Measurements from ENCODE around the gene SNIP1. TPM values are rescaled to one million over a fixed set of nuclear protein-coding genes. Genes with fewer than 3 reads are reported as not detected.
"Not testable (repeated sequence)": the region's sequence is repeated elsewhere in the genome, so short reads cannot be mapped to it uniquely, and the experiment has no call there.

SNIP1 gene
- total RNA-seq, 1 experiment from 2014 or later, result 8.6 TPM

GRCh38 chr1:37514350-37515184 is 39.5 kb downstream of the SNIP1 start, which contains the start of gene MEAF6:
Gene MEAF6 (minus strand): TSS chr1:37514766. CDS start chr1:37514746, 20 bp downstream.
- 0 out of 2 replicates have a peak within 1 kb of the TSS, but pooled peaks have one; percentile 37 for H3K27ac ChIP-seq (ENCODE audit: low read length)
- H3K4me3 ChIP-seq (ENCODE audit: low read length), result peak within 1 kb of the TSS; percentile 93
- peak within 1 kb of the TSS; percentile 91 for H3K4me2 ChIP-seq (ENCODE audit: low read depth, low read length, poor library complexity, severe bottlenecking)
- H3K9me2 ChIP-seq (replicated peaks; ENCODE audit: insufficient read depth, low read length), result no peaks in the 10 kb centered on the region
- H3K9me3 ChIP-seq (ENCODE audit: low read length), result no peaks in the 10 kb centered on the region
- H3K4me1 ChIP-seq (ENCODE audit: low read length), result peaks cover 17% of the 10 kb centered on the region
- peaks cover 34% of the 10 kb centered on the region for H3K79me2 ChIP-seq (ENCODE audit: low read length)
- peaks cover 12% of the 10 kb centered on the region; the same call in 1 of the 2 replicates for H3K36me3 ChIP-seq (ENCODE audit: insufficient read depth, low read length)
- DNase-seq, result peak; percentile 94
- H3K9ac ChIP-seq (ENCODE audit: low read length), result peak within 1 kb of the TSS; percentile 99
- peaks cover 6% of the 10 kb centered on the region; the same call in 1 of the 2 replicates for H4K20me1 ChIP-seq (ENCODE audit: insufficient read depth, low read depth, low read length)
- H2AFZ ChIP-seq (ENCODE audit: low read length), result peak within 1 kb of the TSS; percentile 97
- no peaks in the 10 kb centered on the region for H3K27me3 ChIP-seq (ENCODE audit: low read length)

- Histone ChIP-seq H2AFZ (ENCODE audit: low read length) (0 out of 2 replicates have a peak overlapping the region, but pooled peaks have one; percentile 90), H3K36me3 (ENCODE audit: insufficient read depth, low read length) (peaks cover 19% of the 10 kb centered on the region; the same call in 1 of the 2 replicates), H3K27me3 (ENCODE audit: low read length) (no peaks in the 10 kb centered on the region), H4K20me1 (ENCODE audit: insufficient read depth, low read depth, low read length) (peaks cover 6% of the 10 kb centered on the region; the same call in 1 of the 2 replicates), H3K27ac (ENCODE audit: low read length) (0 out of 2 replicates have a peak overlapping the region, but pooled peaks have one; percentile 37), H3K4me2 (ENCODE audit: low read depth, low read length, poor library complexity, severe bottlenecking) (peak overlapping the region; percentile 91), H3K9me3 (ENCODE audit: low read length) (no peaks in the 10 kb centered on the region), H3K4me1 (ENCODE audit: low read length) (peaks cover 19% of the 10 kb centered on the region), H3K9ac (ENCODE audit: low read length) (peak overlapping the region; percentile 99), H3K4me3 (ENCODE audit: low read length) (peak overlapping the region; percentile 93), H3K9me2 (replicated peaks; ENCODE audit: insufficient read depth, low read length) (no peaks in the 10 kb centered on the region), H3K79me2 (ENCODE audit: low read length) (peaks cover 36% of the 10 kb centered on the region)
- peak; percentile 77 for DNase-seq
Measured at GRCh38 chr1:37513795-37514349, 40.2 kb downstream of the SNIP1 start.

DNA sequence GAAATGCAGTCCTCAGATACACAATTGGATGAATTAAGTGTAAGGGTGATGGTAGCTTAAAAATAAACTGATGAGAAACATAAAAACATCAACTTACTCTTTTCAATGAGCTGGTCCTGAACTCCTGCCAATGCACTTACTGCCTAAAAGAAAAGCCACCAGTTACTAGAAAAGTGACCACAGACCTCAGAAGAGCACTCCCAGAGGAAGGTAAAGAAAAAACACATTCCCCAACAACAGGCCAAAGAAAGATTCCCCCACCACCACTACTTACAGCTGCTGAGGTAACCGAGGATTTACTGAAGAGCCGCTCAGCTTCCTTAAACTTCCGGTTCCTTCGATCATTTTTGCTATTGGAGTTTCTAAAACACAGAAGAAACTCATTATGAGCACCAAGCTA is 44.9 kb downstream of the SNIP1 start:
- DNase-seq, result no peak
- peaks cover 6% of the 10 kb centered on the region; the same call in 1 of the 2 replicates for H4K20me1 ChIP-seq (ENCODE audit: insufficient read depth, low read depth, low read length)
- H3K4me3 ChIP-seq (ENCODE audit: low read length), result no peak overlapping the region
- no peak overlapping the region for H2AFZ ChIP-seq (ENCODE audit: low read length)
- peaks cover 26% of the 10 kb centered on the region for H3K4me1 ChIP-seq (ENCODE audit: low read length)
- no peaks in the 10 kb centered on the region for H3K9me3 ChIP-seq (ENCODE audit: low read length)
- H3K36me3 ChIP-seq (ENCODE audit: insufficient read depth, low read length), result peaks cover 36% of the 10 kb centered on the region
- H3K9ac ChIP-seq (ENCODE audit: low read length), result no peak overlapping the region
- H3K9me2 ChIP-seq (replicated peaks; ENCODE audit: insufficient read depth, low read length), result no peaks in the 10 kb centered on the region
- peaks cover 54% of the 10 kb centered on the region for H3K79me2 ChIP-seq (ENCODE audit: low read length)
- no peak overlapping the region for H3K4me2 ChIP-seq (ENCODE audit: low read depth, low read length, poor library complexity, severe bottlenecking)
- H3K27me3 ChIP-seq (ENCODE audit: low read length), result no peaks in the 10 kb centered on the region
- H3K27ac ChIP-seq (ENCODE audit: low read length), result no peak overlapping the region

DNA sequence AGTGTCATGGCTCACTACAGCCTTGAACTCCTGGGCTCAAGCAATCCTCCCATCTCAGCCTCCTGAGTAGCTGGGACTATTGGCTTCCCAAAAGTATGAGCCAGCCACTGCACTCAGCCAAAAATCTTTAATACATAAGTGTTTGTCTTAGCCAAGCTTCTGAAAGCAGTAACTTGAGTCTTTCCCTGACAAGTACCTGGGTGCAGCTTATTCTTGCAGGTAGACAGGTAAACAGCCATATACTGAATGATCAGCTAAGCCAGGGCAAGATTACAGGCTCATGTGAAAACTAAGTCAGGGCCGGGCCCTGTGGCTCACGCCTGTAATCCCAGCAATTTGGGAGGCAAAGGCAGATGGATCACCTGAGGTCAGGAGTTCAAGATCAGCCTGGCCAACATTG is 47.4 kb downstream of the SNIP1 start:
- Histone ChIP-seq H3K27me3 (ENCODE audit: low read length) (no peaks in the 10 kb centered on the region), H3K36me3 (ENCODE audit: insufficient read depth, low read length) (peaks cover 36% of the 10 kb centered on the region), H3K79me2 (ENCODE audit: low read length) (peaks cover 39% of the 10 kb centered on the region)

GRCh38 chr1:37502791-37503190 is 51.3 kb downstream of the SNIP1 start:
- not testable (repeated sequence) for H3K9ac ChIP-seq (ENCODE audit: low read length); H3K27ac ChIP-seq (ENCODE audit: low read length); H4K20me1 ChIP-seq (ENCODE audit: insufficient read depth, low read depth, low read length); H2AFZ ChIP-seq (ENCODE audit: low read length); H3K4me2 ChIP-seq (ENCODE audit: low read depth, low read length, poor library complexity, severe bottlenecking); H3K4me1 ChIP-seq (ENCODE audit: low read length); H3K4me3 ChIP-seq (ENCODE audit: low read length); H3K9me2 ChIP-seq (replicated peaks; ENCODE audit: insufficient read depth, low read length); H3K9me3 ChIP-seq (ENCODE audit: low read length); H3K27me3 ChIP-seq (ENCODE audit: low read length); DNase-seq
- Histone ChIP-seq H3K36me3 (ENCODE audit: insufficient read depth, low read length) (peaks cover 28% of the 10 kb centered on the region), H3K79me2 (ENCODE audit: low read length) (peaks cover 42% of the 10 kb centered on the region)

More for the DNA sequence above, 47.4 kb downstream of the SNIP1 start:
- H3K27ac ChIP-seq (ENCODE audit: low read length), result no peak overlapping the region
- DNase-seq, result no peak
- H4K20me1 ChIP-seq (ENCODE audit: insufficient read depth, low read depth, low read length), result no peaks in the 10 kb centered on the region
- no peak overlapping the region for H3K9ac ChIP-seq (ENCODE audit: low read length)
- H3K4me1 ChIP-seq (ENCODE audit: low read length), result peaks cover 16% of the 10 kb centered on the region
- H3K9me2 ChIP-seq (replicated peaks; ENCODE audit: insufficient read depth, low read length), result no peaks in the 10 kb centered on the region
- H3K9me3 ChIP-seq (ENCODE audit: low read length), result no peaks in the 10 kb centered on the region
- H2AFZ ChIP-seq (ENCODE audit: low read length), result no peak overlapping the region
- no peak overlapping the region for H3K4me2 ChIP-seq (ENCODE audit: low read depth, low read length, poor library complexity, severe bottlenecking)
- no peak overlapping the region for H3K4me3 ChIP-seq (ENCODE audit: low read length)

GRCh38 chr1:37502104-37502503 is 52.0 kb downstream of the SNIP1 start:
- no peak for DNase-seq
- H3K4me1 ChIP-seq (ENCODE audit: low read length), result no peaks in the 10 kb centered on the region
- H4K20me1 ChIP-seq (ENCODE audit: insufficient read depth, low read depth, low read length), result no peaks in the 10 kb centered on the region
- no peak overlapping the region for H2AFZ ChIP-seq (ENCODE audit: low read length)
- peaks cover 44% of the 10 kb centered on the region for H3K79me2 ChIP-seq (ENCODE audit: low read length)
- no peaks in the 10 kb centered on the region for H3K9me2 ChIP-seq (replicated peaks; ENCODE audit: insufficient read depth, low read length)
- H3K27me3 ChIP-seq (ENCODE audit: low read length), result no peaks in the 10 kb centered on the region
- H3K4me3 ChIP-seq (ENCODE audit: low read length), result no peak overlapping the region
- no peak overlapping the region for H3K4me2 ChIP-seq (ENCODE audit: low read depth, low read length, poor library complexity, severe bottlenecking)
- H3K9ac ChIP-seq (ENCODE audit: low read length), result no peak overlapping the region
- H3K27ac ChIP-seq (ENCODE audit: low read length), result no peak overlapping the region
- H3K9me3 ChIP-seq (ENCODE audit: low read length), result no peaks in the 10 kb centered on the region
- H3K36me3 ChIP-seq (ENCODE audit: insufficient read depth, low read length), result peaks cover 28% of the 10 kb centered on the region

DNA sequence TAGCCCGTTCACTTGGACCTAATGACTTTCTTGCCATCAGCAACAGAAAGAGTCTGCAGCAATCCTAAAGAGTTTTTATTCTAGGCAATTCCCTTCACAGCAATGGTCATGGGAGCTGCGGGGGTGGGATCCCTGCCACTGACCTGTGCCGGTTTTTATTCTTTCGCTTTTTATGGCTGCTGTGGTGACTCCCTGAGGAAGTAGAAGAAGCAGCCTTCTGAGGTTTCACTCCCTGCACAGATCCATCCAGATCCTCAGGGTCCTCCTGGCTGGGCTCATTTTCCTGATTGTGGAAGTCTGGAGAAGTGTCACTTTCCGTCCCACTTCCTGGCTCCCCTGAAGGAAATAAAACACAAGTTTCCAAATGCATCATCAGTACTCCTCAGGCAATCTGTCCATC is 52.4 kb downstream of the SNIP1 start:
- Histone ChIP-seq H2AFZ (ENCODE audit: low read length) (no peak overlapping the region), H3K4me2 (ENCODE audit: low read depth, low read length, poor library complexity, severe bottlenecking) (no peak overlapping the region), H3K36me3 (ENCODE audit: insufficient read depth, low read length) (peaks cover 28% of the 10 kb centered on the region), H3K27ac (ENCODE audit: low read length) (no peak overlapping the region), H3K79me2 (ENCODE audit: low read length) (peaks cover 41% of the 10 kb centered on the region), H3K27me3 (ENCODE audit: low read length) (no peaks in the 10 kb centered on the region), H3K4me1 (ENCODE audit: low read length) (no peaks in the 10 kb centered on the region), H3K9me3 (ENCODE audit: low read length) (no peaks in the 10 kb centered on the region), H3K9me2 (replicated peaks; ENCODE audit: insufficient read depth, low read length) (no peaks in the 10 kb centered on the region), H3K9ac (ENCODE audit: low read length) (no peak overlapping the region), H3K4me3 (ENCODE audit: low read length) (no peak overlapping the region), H4K20me1 (ENCODE audit: insufficient read depth, low read depth, low read length) (no peaks in the 10 kb centered on the region)
- no peak for DNase-seq

DNA sequence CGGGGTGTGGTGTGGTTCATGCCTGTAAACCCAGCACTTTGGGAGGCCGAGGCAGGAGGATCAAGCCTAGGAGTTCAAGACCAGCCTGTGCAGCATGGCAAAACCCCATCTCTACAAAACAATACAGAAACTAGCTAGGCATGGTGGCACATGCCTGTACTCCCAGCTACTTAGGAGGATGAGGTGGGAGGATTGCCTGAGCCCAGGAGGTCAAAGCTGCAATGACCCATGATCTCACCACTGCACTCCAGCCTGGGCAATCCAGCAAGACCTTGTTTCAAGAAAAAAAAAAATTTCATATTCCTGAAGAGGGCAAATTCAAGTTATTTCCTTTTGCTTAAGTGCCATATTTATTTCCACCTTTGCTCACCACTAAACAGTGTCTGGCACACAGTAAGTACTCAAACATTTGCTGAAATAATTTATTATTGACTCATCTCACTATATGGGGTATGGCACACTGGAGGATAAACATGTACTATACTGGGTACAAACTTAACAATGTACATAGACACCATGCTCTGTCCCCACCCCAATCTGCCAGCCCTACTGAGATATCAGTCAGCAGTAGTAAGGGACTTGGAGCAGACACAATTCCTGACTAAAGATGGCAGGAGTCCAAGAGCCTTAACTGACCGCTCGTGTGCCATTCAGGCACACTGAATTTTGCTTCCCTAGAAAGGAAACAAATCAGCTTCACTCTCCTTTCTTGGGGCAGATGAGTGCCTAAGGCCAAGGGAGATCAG is 55.0 kb downstream of the SNIP1 start:
- H4K20me1 ChIP-seq (ENCODE audit: insufficient read depth, low read depth, low read length), result no peaks in the 10 kb centered on the region
- H3K9me2 ChIP-seq (replicated peaks; ENCODE audit: insufficient read depth, low read length), result no peaks in the 10 kb centered on the region
- no peak overlapping the region for H3K27ac ChIP-seq (ENCODE audit: low read length)
- H3K4me3 ChIP-seq (ENCODE audit: low read length), result no peak overlapping the region
- no peaks in the 10 kb centered on the region for H3K27me3 ChIP-seq (ENCODE audit: low read length)
- no peak overlapping the region for H3K4me2 ChIP-seq (ENCODE audit: low read depth, low read length, poor library complexity, severe bottlenecking)
- DNase-seq, result no peak
- no peaks in the 10 kb centered on the region for H3K4me1 ChIP-seq (ENCODE audit: low read length)
- H2AFZ ChIP-seq (ENCODE audit: low read length), result no peak overlapping the region
- H3K79me2 ChIP-seq (ENCODE audit: low read length), result peaks cover 25% of the 10 kb centered on the region
- H3K9ac ChIP-seq (ENCODE audit: low read length), result no peak overlapping the region
- peaks cover 17% of the 10 kb centered on the region for H3K36me3 ChIP-seq (ENCODE audit: insufficient read depth, low read length)
- H3K9me3 ChIP-seq (ENCODE audit: low read length), result no peaks in the 10 kb centered on the region
